Activated CD4-positive, alpha-beta T cell treated with anti-CD3 and anti-CD28 coated beads for 36 hours (primary cell): ENCODE data around the gene SERPINB11. TPM values are rescaled to one million over a fixed set of nuclear protein-coding genes. Genes with fewer than 3 reads are reported as not detected.

Source experiments
- total RNA-seq, 2 experiments: library from RNA; stranded (reverse); gene quantifications; one replicate each; pipeline ENCODE4 v1.2.3, GENCODE V29; 2021

The SERPINB11 gene
- total RNA-seq, 2 experiments from 2014 or later: not detected

Other genes starting within 250 kb of the SERPINB11 start
- not detected for gene SERPINB5, start 226.0 kb upstream of the SERPINB11 start, total RNA-seq
- not detected for gene SERPINB12, start 160.6 kb upstream of the SERPINB11 start, total RNA-seq
- not detected for gene SERPINB13, start 115.6 kb upstream of the SERPINB11 start, total RNA-seq
- gene SERPINB4, start 58.7 kb upstream of the SERPINB11 start, total RNA-seq: not detected
- not detected for gene SERPINB3, start 41.1 kb upstream of the SERPINB11 start, total RNA-seq
- not detected for gene SERPINB7, start 72.5 kb downstream of the SERPINB11 start, total RNA-seq
- not detected for gene SERPINB2, start 184.7 kb downstream of the SERPINB11 start, total RNA-seq
- not detected for gene SERPINB10, start 205.0 kb downstream of the SERPINB11 start, total RNA-seq
- gene HMSD, start 246.3 kb downstream of the SERPINB11 start, total RNA-seq: 10 to 100 TPM; 18.8 to 26.7 TPM